Activated naive CD4-positive, alpha-beta T cell treated with anti-CD3 and anti-CD28 coated beads, Interleukin-2, amount 50 U/mL, for 16 hours (primary cell): ENCODE measurements around the gene ZFP62.

Source experiments
- DNase-seq: peaks from one replicate; pipeline ENCODE4 v3.0.0-alpha.2; 2020

ZFP62 gene

GRCh38 chr5:180866985-180867384, 5.9 kb upstream of the ZFP62 start:
- DNase-seq: no peak

- DNase-seq: no peak
Measured at GRCh38 chr5:180865981-180866695, 5.1 kb upstream of the ZFP62 start.

GRCh38 chr5:180862645-180863044, 1.6 kb upstream of the ZFP62 start:
- no peak for DNase-seq

GRCh38 chr5:180860273-180860886, 696 bp downstream of the ZFP62 start:
- peak; percentile 44 for DNase-seq

- no peak for DNase-seq
Measured at GRCh38 chr5:180858586-180858985, 2.5 kb downstream of the ZFP62 start.

GRCh38 chr5:180853848-180854176, 7.3 kb downstream of the ZFP62 start:
- DNase-seq: no peak

GRCh38 chr5:180853121-180853847, 7.8 kb downstream of the ZFP62 start:
- no peak for DNase-seq

- DNase-seq: no peak
Measured at GRCh38 chr5:180852495-180852894, 8.6 kb downstream of the ZFP62 start.

- DNase-seq: no peak
Measured at GRCh38 chr5:180850434-180851078, 10.5 kb downstream of the ZFP62 start.

- no peak for DNase-seq
Measured at GRCh38 chr5:180849827-180850226, 11.2 kb downstream of the ZFP62 start.

GRCh38 chr5:180848878-180849277, 12.2 kb downstream of the ZFP62 start:
- DNase-seq: no peak

- no peak for DNase-seq
Measured at GRCh38 chr5:180848265-180848664, 12.8 kb downstream of the ZFP62 start.

GRCh38 chr5:180847026-180847425, 14.1 kb downstream of the ZFP62 start:
- DNase-seq: no peak

GRCh38 chr5:180844858-180845257, 16.2 kb downstream of the ZFP62 start:
- DNase-seq: no peak

- DNase-seq: no peak
Measured at GRCh38 chr5:180844432-180844831, 16.6 kb downstream of the ZFP62 start.

GRCh38 chr5:180839935-180840334, 21.1 kb downstream of the ZFP62 start:
- no peak for DNase-seq

- no peak for DNase-seq
Measured at GRCh38 chr5:180839227-180839626, 21.8 kb downstream of the ZFP62 start.

- DNase-seq: no peak
Measured at GRCh38 chr5:180837478-180837877, 23.6 kb downstream of the ZFP62 start.

- peak; percentile 45 for DNase-seq
Measured at GRCh38 chr5:180832638-180833068, 28.4 kb downstream of the ZFP62 start.

GRCh38 chr5:180831139-180832093, 29.7 kb downstream of the ZFP62 start:
- DNase-seq: peak; percentile 77

GRCh38 chr5:180830253-180831138, 30.6 kb downstream of the ZFP62 start:
- peak; percentile 74 for DNase-seq
